ENCODE data around the gene TEX30.
"Not testable (repeated sequence)": the region's sequence is repeated elsewhere in the genome, so short reads cannot be mapped to it uniquely, and the experiment has no call there.

The TEX30 gene

DNA sequence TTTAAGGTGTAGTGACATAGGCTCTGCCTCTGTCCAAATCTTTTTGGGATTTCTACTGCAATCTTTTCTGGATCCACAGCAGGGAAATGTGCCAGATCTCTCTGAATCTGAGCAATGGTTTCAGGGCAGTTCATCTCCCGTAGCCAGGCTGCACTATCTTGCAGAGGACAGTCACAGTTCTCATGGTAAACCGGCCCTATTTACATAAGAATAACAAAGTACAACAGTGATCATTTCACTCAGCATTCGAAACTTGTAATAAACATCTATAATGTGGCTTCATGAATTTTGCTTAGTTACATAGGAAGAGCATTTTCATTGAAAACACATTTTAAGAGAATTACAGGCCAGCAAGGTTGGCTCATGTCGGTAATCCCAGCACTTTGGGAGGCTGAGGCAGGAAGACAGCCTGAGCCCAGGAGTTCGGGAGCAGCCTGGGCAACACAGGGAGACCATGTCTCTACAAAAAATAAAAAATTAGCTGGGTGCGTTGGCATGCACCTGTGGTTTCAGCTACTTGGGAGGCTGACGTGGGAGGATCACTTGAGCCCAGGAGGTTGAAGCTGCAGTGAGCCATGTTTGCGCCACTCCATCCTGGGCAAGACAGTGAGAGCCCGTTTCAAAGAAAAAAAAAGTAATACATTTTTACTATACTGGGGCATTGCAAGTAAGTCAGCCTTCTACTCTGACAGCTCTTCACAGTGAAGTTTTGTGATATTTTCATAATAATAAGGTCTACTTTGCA, 20.2 kb upstream of the TEX30 start:
- Mint-ChIP-seq H3K4me1 (ENCODE audit: low read depth) (peaks cover 5% of the 10 kb centered on the region), H3K27ac (no peak overlapping the region), H3K36me3 (peaks cover 5% of the 10 kb centered on the region), H3K9me3 (ENCODE audit: low read depth) (no peaks in the 10 kb centered on the region), H3K4me3 (no peak overlapping the region), H3K27me3 (no peaks in the 10 kb centered on the region)

DNA sequence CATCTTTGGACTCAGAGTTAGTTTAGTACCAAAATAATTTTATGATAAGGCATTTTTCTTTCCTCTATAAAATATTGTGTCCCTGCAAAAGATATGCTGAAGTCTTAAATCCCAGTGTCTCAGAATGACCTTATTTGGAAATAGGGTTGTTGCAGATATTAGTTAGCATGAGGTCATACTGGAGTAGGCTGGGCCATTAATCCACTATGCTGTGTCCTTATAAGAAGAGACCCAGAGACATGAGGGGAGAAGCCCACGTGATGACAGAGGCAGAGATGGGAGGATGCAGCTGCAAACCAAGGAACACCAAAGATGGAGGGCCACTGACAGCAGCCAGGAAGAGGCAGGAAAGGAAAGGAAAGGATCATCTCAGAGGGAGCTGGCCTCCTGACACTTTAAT, 18.8 kb upstream of the TEX30 start:
- Mint-ChIP-seq H3K4me3 (no peak overlapping the region), H3K27me3 (no peaks in the 10 kb centered on the region), H3K36me3 (peaks cover 6% of the 10 kb centered on the region), H3K9me3 (ENCODE audit: low read depth) (no peaks in the 10 kb centered on the region), H3K4me1 (ENCODE audit: low read depth) (no peaks in the 10 kb centered on the region), H3K27ac (no peak overlapping the region)

DNA sequence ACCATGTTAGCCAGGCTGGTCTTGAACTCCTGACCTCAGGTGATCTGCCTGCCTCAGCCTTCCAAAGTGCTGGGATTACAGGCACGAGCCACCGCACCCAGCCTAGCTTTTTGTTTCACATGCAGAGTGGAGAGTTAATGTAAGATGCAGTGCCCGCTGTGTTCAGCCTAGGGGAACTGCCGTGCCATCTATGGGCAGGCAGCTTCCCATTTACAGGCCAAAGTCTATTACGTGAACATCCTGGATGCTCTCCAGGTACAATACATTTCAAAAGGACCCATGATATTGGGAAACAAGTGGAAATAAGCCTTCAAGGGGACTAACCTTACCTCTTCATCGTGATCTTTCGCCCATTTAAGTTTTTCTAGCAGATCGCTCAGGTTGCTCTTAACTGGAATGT, 15.1 kb upstream of the TEX30 start:
- no peak overlapping the region for H3K4me3 Mint-ChIP-seq
- H3K27me3 Mint-ChIP-seq = no peaks in the 10 kb centered on the region
- H3K9me3 Mint-ChIP-seq (ENCODE audit: low read depth) = no peaks in the 10 kb centered on the region
- no peak overlapping the region for H3K27ac Mint-ChIP-seq
- H3K4me1 Mint-ChIP-seq (ENCODE audit: low read depth) = no peaks in the 10 kb centered on the region
- H3K36me3 Mint-ChIP-seq = peaks cover 10% of the 10 kb centered on the region

DNA sequence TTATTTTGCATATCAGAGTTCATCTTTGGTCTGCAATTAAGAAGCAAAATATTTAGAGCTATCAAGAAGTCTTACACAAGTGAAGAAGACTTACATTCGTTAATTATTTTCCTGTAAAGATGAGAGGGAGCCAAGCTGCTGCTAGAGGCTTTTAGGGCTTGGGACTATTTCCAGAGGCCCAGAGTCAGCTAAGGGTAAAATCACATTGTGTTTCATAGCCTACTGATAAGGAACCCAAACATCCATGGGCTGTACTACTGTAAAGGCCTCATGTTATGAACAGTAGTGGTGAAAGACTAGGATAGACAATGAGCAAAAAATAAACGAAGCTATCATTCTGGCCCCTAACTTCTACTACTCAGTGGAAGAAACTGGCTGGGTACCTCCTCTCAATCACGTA, 10.9 kb upstream of the TEX30 start:
- Mint-ChIP-seq H3K9me3 (ENCODE audit: low read depth) (peaks cover 4% of the 10 kb centered on the region), H3K4me1 (ENCODE audit: low read depth) (peaks cover 16% of the 10 kb centered on the region), H3K4me3 (no peak overlapping the region), H3K27me3 (no peaks in the 10 kb centered on the region), H3K36me3 (peaks cover 14% of the 10 kb centered on the region), H3K27ac (no peak overlapping the region)

DNA sequence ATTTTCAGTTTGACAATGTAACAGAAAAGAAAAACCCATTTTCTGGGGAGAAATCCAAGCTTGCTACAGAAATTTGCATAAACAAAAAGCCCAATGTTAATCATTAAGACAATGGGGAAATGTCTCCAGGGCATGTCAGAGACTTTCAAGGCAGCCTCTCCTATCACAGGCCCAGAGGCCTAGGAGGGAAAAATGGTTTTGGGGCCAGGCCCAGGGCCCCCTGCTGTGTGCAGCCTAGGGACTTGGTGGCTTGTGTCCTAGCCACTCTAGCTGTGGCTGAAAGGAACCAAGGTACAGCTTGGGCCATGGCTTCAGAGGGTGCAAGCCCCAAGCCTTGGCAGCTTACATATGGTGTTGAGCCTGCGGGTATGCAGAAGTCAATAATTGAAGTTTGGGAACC, 8.0 kb upstream of the TEX30 start:
- peaks cover 30% of the 10 kb centered on the region for H3K4me1 Mint-ChIP-seq (ENCODE audit: low read depth)
- peaks cover 8% of the 10 kb centered on the region for H3K36me3 Mint-ChIP-seq
- H3K9me3 Mint-ChIP-seq (ENCODE audit: low read depth) = peaks cover 4% of the 10 kb centered on the region
- no peaks in the 10 kb centered on the region for H3K27me3 Mint-ChIP-seq
- H3K27ac Mint-ChIP-seq = no peak overlapping the region
- no peak overlapping the region for H3K4me3 Mint-ChIP-seq

DNA sequence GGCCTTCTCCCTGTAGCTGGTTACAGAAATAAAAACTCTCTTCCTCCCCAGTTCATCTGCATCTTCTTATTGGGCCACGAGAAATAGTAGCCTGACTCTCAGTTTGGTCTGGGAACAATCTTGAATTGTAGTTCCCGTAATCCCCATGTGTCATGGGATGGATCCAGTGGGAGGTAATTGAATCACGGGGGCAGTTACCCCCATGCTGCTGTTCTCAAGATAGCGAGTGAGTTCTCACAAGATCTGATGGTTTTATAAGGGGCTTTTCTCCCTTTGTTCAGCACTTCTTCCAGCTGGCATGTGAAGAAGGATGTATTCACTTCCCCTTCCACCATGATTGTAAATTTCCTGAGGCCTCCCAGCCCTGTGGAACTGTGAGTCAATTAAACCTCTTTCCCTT, 7.1 kb upstream of the TEX30 start:
- not testable (repeated sequence) for H3K36me3 Mint-ChIP-seq

DNA sequence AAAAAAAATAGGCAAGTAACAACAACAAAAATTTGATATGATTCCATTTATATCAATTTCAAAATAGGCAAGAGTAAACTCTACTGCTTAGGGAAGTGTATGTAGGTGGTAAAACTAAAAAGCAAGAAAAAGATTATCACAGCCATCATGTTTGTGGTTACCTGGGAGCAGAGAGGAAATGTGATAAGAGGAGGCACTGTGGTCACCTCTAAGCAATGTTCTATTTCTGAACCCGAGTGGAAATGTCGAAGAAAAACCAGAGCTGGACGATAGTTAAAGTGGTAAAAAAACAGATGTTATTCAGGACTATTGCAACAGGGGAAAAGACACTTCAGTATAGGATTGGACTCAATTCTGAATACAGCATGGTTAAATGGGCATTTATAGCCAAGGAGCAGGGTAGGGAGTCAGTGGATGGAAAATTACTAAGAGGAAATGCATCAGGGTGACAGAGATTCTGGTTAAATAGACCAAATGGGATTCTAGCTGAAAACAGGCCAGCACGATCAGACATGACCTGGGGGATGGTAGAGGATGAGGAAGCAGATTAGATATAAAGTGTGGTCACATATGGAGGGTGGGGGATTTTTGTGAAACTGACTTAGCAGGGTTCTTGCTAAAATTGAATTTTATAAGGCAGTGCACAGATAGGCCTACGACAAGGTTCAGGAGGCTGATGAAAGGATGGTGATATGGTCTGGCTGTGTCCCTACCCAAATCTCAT, 6.0 kb upstream of the TEX30 start:
- peak overlapping the region; percentile 65 for H3K4me3 Mint-ChIP-seq
- H3K4me1 Mint-ChIP-seq (ENCODE audit: low read depth) = peaks cover 34% of the 10 kb centered on the region
- H3K27ac Mint-ChIP-seq = peak overlapping the region; percentile 92
- H3K36me3 Mint-ChIP-seq = peaks cover 7% of the 10 kb centered on the region
- peaks cover 4% of the 10 kb centered on the region for H3K9me3 Mint-ChIP-seq (ENCODE audit: low read depth)
- no peaks in the 10 kb centered on the region for H3K27me3 Mint-ChIP-seq

More for the DNA sequence above, 7.1 kb upstream of the TEX30 start:
- Mint-ChIP-seq H3K4me3 (peak overlapping the region; percentile 38), H3K27ac (peak overlapping the region; percentile 76), H3K4me1 (ENCODE audit: low read depth) (peaks cover 30% of the 10 kb centered on the region)
- not testable (repeated sequence) for H3K27me3 Mint-ChIP-seq; H3K9me3 Mint-ChIP-seq (ENCODE audit: low read depth)

DNA sequence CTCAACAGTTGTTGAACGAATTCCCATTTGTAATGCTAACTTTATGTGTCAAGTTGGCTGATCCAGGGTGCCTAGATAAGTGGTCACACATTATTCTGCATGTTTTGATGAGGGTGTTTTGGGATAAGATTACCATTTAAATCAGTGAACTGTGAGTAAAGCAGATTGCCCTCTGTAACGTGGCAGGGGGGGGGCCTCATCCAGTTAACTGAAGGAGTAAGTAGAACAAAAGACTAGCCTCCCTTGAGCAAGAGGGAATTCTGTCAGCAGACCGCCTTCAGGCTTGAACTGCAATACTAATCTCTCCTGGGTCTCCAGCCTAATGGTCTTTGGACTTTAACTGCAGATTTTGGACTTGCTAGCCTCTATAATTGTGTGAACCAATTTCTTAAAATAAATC, 4.2 kb upstream of the TEX30 start:
- Mint-ChIP-seq H3K4me1 (ENCODE audit: low read depth) (peaks cover 45% of the 10 kb centered on the region), H3K9me3 (ENCODE audit: low read depth) (peaks cover 4% of the 10 kb centered on the region), H3K27ac (no peak overlapping the region)

DNA sequence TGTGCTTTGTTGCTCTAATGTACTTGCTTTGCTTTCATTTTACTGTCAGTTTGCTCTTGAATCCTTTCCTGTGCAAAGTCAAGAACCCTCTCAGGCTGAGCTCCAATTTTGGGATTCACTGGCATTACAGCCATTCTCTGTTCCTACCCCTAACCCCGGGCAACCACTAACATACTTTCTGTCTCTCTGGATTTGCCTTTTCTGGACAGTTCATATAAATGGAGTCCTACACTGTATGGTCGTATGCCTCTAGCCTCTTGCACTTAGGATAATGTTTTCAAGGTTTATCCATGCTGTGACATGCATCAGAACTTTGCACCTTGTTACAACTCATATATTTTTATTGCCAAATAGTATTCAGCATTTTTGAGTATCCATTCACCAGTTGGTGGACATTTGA, 2.7 kb upstream of the TEX30 start:
- Mint-ChIP-seq H3K4me3 (no peak overlapping the region), H3K27me3 (no peaks in the 10 kb centered on the region), H3K27ac (no peak overlapping the region), H3K9me3 (ENCODE audit: low read depth) (peaks cover 3% of the 10 kb centered on the region), H3K36me3 (peaks cover 4% of the 10 kb centered on the region), H3K4me1 (ENCODE audit: low read depth) (peaks cover 57% of the 10 kb centered on the region)

More for the DNA sequence above, 4.2 kb upstream of the TEX30 start:
- Mint-ChIP-seq H3K36me3 (peaks cover 7% of the 10 kb centered on the region), H3K4me3 (no peak overlapping the region), H3K27me3 (no peaks in the 10 kb centered on the region)

DNA sequence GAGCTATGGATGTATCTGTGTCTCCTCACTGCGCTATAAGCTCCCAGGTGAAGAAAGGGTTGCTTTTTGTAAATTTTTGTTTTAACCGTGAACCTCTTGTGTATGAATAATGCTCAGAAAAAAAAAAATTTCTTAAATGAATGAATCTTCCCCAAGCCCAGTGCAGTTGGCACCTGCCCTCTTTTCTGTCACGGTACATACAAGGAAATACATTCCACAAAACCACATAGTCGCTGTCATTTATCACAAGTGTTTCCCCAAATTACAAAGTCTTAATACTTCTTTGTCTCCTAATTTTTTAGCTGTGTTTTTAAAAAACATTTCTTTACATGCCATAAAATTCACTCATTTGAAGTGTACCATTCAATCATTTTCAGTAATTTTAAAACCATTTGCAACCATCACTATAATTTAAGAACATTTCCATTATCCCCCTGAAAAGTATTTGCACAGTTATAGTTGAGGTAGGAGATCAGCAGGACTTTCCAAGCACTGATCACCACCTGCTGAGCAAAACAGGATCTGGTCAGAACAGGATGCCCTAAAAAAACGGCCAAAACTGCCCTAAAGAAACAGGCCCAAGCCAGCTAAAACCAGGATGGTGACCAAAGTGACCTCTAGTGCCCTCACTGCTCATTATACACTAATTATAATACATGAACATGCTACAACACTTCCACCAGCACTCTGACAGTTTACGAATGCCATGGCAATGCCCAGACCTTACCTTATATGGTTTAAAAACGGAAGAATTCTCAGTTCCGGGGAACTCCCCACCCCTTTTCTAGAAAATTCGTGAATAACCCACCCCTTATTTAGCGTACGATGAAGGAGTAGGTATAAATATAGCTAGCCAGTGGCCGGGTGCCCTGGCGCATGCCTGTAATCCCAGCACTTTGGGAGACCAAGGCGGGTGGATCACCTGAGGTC, 1.3 kb upstream of the TEX30 start:
- Mint-ChIP-seq H3K27ac (peak overlapping the region; percentile 97), H3K27me3 (no peaks in the 10 kb centered on the region), H3K9me3 (ENCODE audit: low read depth) (no peaks in the 10 kb centered on the region), H3K36me3 (no peaks in the 10 kb centered on the region), H3K4me1 (ENCODE audit: low read depth) (peaks cover 56% of the 10 kb centered on the region), H3K4me3 (peak overlapping the region; percentile 90)

DNA sequence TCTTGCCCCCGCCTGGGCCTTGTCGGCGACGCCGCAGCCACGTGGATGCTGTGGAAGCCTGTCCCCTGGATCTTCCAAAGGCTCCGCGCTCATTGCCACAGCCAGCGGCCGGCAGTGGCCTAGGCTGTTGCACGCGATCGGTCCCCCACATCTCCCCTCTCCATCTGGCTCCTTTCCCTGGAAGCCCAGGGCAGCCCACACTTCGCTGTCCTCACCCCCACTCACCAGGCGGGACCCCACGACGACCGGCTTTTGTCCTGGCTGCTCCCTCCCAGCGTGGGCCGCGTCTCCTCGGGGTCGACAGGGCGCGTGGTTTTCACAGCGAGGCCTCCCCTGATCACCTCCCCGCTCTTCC, 605 bp upstream of the TEX30 start:
- no peaks in the 10 kb centered on the region for H3K9me3 Mint-ChIP-seq (ENCODE audit: low read depth)
- H3K4me1 Mint-ChIP-seq (ENCODE audit: low read depth) = peaks cover 52% of the 10 kb centered on the region
- no peaks in the 10 kb centered on the region for H3K27me3 Mint-ChIP-seq
- peak overlapping the region; percentile 90 for H3K4me3 Mint-ChIP-seq
- H3K36me3 Mint-ChIP-seq = no peaks in the 10 kb centered on the region
- H3K27ac Mint-ChIP-seq = peak overlapping the region; percentile 97

DNA sequence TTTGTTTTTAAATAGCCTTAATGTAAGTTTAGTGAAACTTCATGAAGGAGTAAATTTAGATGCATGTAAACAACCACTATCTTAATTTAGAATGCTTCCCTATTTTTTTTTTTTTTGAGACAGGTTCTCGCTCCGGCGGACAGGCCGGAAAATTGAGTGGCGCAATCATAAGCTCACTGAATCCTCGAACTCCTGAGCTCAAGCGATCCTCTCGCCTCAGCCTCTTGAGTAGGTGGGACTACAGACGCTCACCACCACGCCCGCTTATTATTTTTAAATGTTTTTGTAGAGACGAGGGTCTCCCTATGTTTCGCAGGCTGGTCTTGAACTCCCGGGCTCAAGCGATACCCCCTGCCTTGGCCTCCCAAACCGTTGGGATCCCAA, 1.6 kb downstream of the TEX30 start:
- Mint-ChIP-seq H3K27me3 (no peaks in the 10 kb centered on the region), H3K27ac (no peak overlapping the region), H3K36me3 (no peaks in the 10 kb centered on the region), H3K9me3 (ENCODE audit: low read depth) (no peaks in the 10 kb centered on the region), H3K4me3 (peak overlapping the region; percentile 89), H3K4me1 (ENCODE audit: low read depth) (peaks cover 41% of the 10 kb centered on the region)

DNA sequence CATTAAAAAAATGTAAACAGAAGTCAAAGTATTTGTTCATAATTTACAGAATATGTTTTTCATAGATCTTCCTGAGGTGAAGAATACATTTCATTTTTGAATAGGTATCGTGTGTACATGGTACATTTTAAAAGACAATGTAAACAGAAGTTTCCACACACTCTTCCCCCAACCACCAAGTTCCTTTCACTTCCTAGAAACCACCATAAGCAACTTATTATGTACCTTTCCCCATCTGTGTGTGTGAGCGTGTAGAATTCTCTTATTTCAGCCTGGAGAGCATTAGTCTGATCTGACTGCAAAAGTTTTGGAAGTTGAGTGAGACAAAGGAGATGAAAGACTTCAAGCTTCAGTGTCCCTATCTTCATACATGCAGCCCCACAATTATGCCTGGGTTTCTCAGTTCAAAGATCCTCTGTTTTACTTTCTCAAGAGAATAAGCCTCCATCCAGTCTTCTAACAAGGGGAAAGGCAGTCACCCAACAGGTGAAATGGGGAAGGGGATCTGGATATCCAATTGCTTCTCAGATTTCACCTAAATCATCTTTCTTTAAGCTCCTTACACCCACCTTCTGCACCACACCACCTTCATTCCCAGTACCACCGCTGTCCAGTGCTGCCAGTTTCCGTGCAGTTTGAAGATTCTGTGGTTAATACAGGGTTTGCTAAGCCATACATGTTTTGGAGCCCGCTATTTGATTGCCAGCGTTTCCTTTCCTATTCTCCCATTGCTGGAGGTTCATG, 2.1 kb downstream of the TEX30 start:
- H3K9me3 Mint-ChIP-seq (ENCODE audit: low read depth) = no peaks in the 10 kb centered on the region

DNA sequence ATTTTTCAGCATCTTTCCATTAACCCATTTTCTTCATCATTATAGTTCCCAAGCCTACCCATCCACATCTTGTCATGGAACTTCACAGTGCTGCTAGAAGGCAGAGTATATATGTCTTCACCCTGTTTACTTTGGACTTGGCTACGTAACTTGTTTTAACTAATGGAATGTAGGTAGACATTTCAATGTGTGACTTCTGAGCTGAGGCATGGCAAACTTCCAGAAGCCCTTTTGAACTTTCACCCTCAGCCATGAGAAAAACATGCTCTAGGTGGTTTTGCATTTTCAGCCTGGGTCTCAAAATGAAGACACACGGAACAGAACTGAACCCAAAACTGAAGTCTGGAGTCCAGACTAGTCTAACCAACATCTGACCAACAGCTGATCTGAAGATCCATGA, 3.2 kb downstream of the TEX30 start:
- Mint-ChIP-seq H3K27me3 (no peaks in the 10 kb centered on the region), H3K27ac (no peak overlapping the region), H3K4me1 (ENCODE audit: low read depth) (peaks cover 41% of the 10 kb centered on the region), H3K4me3 (peak overlapping the region; percentile 15), H3K36me3 (no peaks in the 10 kb centered on the region), H3K9me3 (ENCODE audit: low read depth) (no peaks in the 10 kb centered on the region)

More for the DNA sequence above, 2.1 kb downstream of the TEX30 start:
- Mint-ChIP-seq H3K27ac (no peak overlapping the region), H3K36me3 (no peaks in the 10 kb centered on the region), H3K4me1 (ENCODE audit: low read depth) (peaks cover 41% of the 10 kb centered on the region), H3K27me3 (no peaks in the 10 kb centered on the region), H3K4me3 (peak overlapping the region; percentile 89)

Data from activated naive CD8-positive, alpha-beta T cell (primary cell).